Endometrial microvascular endothelial cells (primary cell): ENCODE data around the gene GPD1L. TPM values are rescaled to one million over a fixed set of nuclear protein-coding genes. Genes with fewer than 3 reads are reported as not detected.

Experiments used
- in situ Hi-C: cut with HindIII; loops from 2 replicates; pipeline ENCODE4 v1.10.0; 2017; ENCODE audit warnings: low sequenced_read_pairs, low pct_unique_long_range_greater_than_20kb; ENCODE audit errors: inconsistent ontology term
- total RNA-seq: library from RNA; depleted of rRNA; stranded (reverse); fragments of >200 nt; gene quantifications from one replicate; pipeline ENCODE4 v1.2.3, GENCODE V29; 2015; ENCODE audit errors: inconsistent ontology term

The GPD1L gene
- total RNA-seq, 1 donor from 2014 or later = 22.4 TPM

DNA sequence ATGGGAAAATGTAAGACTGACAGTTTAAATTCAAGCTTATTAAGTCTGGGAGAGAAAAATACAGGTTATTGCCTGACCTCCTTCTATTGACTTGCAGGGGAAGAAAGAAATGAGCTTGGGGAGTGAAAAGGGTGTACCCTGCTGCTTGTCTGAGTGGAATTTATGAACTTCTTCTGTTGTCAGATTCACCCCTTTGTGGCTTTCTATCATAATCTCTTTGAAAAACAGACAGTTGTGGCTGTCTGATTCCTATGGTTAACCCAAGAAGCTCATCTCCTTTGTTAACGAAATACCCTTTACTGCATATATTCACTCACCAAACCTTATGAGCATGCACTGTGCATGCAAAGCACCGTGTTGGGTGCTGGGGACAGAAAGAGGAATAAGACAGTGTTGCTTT, 22.5 kb downstream of the GPD1L start:
- in situ Hi-C loops = no loop called here

DNA sequence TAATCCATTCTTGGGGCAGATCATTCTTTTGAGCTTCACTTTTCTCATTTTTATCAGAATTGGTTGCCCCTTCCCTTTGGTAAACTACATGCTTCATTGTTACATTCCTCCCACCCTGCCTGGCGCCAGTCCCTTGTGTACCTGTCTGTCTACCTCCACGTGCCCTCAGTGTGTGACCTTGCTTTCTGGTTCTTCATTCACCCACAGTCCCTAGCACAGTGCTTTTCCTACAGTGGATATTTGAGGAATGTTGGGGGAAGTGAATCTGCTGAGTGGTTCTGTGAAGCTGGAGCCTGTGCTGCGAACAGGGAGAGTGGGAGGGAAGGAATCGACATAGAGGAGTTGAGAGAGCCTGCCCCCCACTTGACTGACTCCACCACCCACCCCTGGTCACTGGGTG, 23.4 kb downstream of the GPD1L start:
- in situ Hi-C loops = no loop called here

DNA sequence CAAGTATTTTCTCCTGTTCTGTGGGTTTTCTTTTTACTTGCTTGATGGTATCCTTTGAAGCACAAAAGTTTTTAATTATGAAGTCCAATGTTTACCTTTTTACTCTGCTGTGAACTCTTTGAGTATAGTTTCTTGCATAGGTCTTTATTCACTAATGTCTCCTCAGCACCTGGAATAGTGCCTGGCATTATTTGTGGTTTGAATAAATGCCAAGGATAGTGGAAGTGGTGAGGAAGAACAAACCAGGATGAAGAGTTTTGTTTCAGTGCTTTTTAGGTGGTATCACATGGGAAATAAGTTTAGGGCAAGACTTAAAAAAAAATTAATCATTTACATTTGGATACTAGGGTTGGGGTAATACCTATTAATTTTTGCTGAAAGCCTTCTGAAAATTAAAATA, 25.7 kb downstream of the GPD1L start:
- in situ Hi-C loops = no loop called here

DNA sequence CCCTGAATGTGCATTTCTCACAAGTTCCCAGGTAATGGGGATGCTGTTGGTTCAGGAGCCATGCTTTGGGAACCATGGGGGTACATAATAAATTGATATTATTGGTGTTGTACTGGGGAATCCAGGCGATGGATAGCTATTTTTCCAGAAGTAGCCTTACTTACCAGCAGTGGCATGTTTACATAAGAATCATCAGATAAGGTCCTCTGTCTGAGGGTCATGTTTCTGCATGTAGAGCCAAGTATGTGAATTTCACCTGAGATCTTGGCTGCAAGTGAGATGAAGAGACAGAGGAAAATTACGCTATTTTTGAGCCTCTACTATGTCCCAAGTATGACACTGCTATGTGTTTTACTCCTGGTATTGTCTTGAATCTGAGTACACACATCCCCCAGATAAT, 26.3 kb downstream of the GPD1L start:
- in situ Hi-C loops = no loop called here

GRCh38 chr3:32136703-32137102, 30.3 kb downstream of the GPD1L start:
- in situ Hi-C loops = no loop called here

DNA sequence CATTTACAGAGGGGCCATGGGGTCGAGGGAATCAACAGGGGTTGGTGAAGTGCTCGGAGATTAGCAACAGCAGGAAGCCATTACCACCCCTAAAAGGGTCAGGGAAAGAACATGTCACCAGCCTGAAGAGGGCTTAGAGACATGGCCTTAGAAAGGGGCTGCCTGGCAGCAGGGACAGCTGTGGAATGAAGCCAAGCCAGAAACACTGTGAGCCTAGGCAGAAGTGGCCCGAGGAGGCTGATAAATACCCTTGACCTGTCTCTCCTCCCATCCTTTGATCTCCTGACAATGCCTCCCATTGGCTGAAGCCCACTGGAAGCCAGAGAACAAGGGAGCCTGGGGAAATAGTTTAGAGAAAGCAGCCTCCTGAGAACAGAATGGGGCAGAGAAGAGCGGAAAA, 31.4 kb downstream of the GPD1L start:
- in situ Hi-C loops = no loop called here

DNA sequence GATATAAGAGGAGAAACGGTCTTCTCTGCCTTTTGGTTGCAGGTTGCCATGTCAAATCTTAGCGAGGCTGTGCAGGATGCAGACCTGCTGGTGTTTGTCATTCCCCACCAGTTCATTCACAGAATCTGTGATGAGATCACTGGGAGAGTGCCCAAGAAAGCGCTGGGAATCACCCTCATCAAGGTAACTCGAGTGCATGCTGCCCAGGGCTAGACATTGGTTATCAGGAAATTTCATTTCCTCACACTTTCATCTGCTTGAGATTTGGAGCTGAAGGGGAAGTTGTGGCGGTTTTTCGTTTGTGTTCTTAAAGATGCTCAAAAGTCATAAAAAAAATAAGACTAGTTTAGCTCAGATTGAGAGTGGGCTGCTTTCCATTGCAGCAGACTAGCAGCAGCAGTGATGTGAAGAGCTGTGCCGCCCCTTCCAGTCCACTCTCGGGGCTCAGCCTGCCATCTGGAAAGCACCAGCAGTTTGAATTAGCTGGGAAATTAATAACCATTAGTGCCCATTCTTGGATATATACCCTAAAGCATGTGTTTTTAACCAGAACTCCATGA, 32.2 kb downstream of the GPD1L start:
- in situ Hi-C loops = no loop called here

- in situ Hi-C loops = no loop called here
Observed at GRCh38 chr3:32140943-32141342, 34.5 kb downstream of the GPD1L start.

DNA sequence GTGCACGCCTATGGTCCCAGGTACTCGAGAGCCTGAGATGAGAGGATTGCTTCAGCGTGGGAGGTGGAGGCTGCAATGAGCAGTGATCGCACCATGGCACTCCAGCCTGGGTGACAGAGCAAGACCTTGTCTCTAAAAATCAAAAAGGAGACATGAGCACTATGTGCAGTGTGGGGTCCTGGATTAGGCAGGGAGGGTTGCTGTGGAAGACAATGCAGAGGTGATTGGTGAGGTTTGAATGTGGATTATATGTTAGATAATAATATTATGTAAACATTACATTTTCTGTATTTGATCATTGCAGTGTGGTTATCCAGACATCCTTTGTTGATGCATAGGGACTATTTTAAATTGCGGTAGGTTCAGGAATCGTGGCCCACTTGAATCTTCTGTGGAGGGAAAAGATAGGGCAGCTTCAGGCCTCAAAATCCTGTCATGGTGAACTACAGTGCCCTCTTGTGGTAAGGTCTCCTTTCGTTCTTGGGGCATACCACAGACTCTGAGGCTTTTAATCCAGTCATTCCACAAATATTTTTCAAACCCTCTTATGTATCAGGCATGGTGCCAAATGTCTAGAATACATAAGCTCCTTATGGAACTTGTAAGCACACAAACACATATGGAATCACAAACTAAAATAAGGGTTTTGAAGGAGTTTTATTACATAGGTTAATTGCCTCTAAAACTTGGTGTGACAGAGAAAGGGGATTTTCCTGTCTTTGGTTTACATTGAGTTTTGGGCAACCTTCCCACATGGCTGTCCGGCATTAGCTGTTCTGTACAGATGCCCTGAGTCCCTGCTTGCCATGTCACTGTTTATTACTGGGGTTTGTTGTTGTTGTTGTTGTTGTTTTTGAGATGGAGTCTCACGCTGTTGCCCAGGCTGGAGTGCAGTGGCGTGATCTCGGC, 37.7 kb downstream of the GPD1L start:
- in situ Hi-C loops = no loop called here

DNA sequence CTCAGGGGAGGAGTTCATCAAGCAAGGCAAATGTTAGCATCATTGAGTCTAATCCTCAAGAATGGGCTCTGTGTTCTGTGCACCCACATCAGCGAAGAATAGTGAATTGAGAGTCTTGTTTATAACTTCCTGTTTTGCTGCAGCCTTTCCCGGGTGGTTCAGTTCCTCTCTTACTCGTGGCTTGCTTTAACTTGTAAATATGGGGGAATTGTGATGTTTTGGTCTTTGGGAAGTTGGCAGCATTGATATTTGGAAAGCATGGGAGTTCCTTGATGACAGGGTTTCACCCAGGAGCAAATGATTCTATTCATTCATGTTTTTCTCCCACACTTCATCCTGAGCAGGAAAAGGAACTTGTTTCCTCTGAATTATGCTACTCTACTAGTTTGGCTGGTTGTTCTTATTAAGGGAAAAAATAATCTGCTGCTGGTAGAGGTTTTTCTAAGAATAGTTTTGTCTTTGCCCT, 40.4 kb downstream of the GPD1L start:
- in situ Hi-C loops = no loop called here

GRCh38 chr3:32147509-32147908, 41.1 kb downstream of the GPD1L start:
- in situ Hi-C loops = no loop called here

- in situ Hi-C loops = no loop called here
Observed at GRCh38 chr3:32147933-32148332, 41.5 kb downstream of the GPD1L start.

DNA sequence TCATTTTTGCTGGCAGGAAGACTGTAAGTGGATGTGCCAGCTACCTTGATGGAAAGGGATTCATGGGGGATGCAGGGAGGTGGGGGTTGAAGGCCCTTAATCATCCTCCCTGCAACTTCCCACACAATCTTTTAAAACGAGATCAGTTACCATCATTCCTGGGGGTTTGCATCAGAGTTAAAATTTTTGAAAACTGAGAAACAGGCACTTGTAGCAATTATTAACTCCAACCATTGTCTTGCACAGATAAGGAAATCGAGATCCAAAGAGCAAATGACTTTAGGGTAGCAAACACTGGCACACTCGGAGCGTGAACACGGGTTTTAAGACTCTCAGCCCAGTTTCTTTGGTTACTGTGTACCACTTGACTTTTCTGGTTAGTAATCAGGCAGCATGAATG, 41.9 kb downstream of the GPD1L start:
- in situ Hi-C loops = no loop called here

DNA sequence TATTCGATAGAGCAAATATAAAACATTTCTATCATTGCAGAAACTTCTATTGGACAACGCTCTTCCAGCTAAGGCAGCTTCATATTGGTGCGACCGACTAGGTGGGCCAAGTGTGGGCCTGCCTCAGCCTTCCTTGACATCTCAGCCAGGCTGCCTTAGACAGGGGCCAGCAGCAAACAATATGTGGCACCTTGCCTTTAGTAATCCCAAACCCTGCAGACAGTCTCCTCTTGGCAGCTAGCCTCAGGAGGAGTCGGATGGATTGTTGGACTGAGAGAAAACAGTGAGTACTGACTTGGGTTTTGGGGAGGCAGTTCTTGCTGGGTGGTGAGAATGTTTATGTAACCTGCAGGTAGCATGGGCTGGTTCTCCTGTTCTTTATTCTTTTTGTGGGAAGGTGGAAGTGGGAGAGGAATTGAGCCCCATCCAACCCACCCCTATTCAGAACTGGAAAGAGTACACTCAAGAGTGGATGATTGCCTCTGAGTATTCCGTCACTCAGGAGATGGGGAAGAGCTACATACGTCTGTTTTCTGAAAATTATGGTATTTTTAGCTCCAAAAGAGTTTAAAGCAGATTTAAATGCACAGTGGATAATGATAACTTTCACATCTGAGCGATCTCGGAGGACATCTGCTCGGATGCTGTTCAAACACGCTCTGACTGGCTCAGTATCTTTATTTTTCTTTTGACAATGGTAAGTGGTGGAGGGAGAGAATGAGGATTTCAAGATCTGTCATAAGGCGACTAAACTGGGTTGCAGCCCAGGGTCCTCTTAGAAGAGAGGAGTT, 47.2 kb downstream of the GPD1L start:
- in situ Hi-C loops = no loop called here

DNA sequence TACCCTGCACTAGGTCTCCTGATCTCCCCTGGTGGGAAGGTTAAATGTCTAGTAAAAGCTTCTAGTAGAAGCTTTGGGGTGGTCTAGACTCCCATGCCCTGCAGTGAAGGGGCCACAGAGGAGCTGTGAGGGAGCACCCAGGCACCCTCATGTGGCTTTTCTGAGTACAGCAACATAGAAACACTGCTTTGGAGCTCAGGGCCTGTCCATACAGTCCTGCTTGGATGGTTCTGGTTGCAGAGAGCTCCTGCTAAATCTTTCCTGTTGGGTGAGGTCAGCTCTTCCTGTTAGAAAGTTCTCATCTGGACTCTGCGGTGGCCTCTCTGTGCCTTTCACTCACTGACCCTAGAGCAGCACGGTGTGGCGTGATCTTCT, 47.8 kb downstream of the GPD1L start:
- in situ Hi-C loops = no loop called here

GRCh38 chr3:32155117-32155516, 48.7 kb downstream of the GPD1L start:
- in situ Hi-C loops = no loop called here

- in situ Hi-C loops = no loop called here
Observed at GRCh38 chr3:32157600-32158264, 51.3 kb downstream of the GPD1L start.

DNA sequence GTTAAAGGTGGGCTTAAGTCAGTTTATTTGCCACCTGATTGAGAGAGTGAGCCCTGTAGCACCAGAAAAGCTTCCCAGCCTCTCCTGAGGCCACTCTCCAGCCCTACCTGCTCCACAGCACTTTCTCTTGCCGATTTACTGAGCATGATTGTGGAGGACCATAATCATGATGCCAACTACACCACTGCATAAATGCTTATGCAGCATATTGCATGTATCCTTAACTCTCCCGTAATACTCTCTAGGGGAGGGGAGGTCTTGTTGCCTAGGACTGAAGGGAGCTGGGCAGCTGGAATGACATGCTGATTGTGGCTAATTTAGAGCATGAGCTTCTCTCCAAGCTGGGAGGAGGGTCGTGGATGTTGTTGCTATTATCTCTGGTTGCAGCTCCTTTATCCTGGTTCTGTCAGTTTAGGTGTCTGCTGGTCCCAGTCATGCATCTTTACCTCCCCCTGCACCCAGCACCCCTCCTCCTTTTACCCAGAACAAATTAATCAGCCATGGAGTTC, 54.3 kb downstream of the GPD1L start:
- in situ Hi-C loops = no loop called here

DNA sequence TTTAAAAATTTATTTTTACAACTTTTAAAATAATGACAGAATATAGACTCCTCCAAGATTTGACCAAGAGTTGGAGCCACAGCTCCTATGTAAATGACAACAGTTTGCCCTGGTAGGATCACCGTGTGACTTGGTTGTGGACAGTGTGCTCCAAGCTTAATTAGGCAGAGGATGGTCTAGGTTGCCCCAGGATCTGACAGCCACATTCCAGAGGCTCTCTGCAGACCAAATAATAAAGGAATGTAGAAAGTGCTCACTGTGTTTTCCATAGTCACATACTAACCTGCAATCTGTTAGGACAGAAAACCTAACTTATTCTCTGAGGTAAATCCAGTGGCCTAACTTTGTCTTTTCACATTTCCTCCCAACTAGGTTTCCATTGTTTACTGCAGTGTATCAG, 59.0 kb downstream of the GPD1L start:
- in situ Hi-C loops = no loop called here
